ENCODE measurements around the gene AVPR1B.

AVPR1B gene, protein sequence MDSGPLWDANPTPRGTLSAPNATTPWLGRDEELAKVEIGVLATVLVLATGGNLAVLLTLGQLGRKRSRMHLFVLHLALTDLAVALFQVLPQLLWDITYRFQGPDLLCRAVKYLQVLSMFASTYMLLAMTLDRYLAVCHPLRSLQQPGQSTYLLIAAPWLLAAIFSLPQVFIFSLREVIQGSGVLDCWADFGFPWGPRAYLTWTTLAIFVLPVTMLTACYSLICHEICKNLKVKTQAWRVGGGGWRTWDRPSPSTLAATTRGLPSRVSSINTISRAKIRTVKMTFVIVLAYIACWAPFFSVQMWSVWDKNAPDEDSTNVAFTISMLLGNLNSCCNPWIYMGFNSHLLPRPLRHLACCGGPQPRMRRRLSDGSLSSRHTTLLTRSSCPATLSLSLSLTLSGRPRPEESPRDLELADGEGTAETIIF

DNA sequence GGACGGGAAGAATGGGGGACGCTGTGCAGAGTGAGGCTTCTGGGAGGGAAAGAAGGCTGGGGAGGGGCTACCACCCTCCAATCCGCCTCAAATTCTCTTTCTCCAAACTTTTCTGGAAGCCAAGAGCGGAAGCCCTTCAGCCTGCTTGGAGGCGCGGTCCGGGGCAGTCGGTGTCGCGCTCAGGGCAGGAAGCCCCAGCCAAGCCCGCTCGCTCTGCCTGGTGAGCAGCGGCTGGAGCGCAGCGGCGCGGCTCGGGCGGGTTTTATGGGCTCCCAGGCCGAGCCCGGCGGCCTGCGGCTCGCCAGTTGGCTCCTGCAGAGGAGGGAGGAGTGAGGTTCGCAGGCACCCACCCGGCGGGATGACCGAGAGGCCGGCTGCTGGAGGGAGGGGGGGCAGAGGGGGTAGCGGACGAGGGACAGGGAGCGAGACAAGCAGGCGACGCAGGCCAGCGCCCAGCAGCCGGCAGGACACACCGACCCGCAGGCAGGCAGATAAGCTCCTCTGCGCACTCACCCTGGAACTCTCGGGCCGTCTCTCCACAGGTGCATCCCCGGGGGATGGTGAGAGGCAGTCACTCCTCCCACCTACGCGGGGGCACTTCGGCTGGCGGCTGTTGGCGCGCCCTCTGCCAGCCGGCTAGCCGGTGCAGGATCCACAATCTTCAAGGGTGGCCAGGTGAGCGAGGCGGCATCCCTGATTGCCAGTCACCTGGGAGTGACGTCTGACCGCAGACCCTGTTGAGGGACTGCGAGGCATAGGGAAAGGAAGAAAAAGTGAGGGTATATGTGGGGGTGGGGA is at the start of gene AVPR1B:
Gene AVPR1B (minus strand): TSS at position 238 of the 798 bp plus-strand sequence. CDS start 498 bp downstream, outside the sequence.
- peak; percentile 51 for DNase-seq

DNA sequence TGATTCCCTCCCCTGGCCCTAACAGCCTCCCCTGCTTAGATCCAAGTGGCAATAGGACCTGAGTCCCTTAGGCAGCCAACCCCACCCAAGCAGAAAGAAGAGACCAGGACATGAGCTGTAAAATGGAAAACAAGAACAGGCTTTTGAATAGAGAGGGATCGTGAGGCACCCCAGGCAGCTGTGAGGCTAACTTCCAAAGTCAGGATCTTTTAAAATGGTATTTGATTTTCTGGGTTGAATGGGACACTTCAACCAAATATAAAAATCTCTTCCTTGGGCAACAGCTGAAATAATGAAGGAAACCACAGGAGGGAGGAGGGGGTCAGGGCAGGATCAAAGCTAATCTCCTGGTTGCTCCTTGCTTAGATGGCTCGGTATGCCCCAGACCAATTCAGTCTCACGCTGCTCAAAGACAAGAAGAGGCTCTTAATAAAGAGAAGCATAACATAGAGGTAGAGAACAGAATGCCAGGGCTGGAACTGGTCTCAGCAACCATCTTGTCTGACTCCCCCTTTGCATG is 28.6 kb upstream of the AVPR1B start:
- DNase-seq: no peak

- no peak for DNase-seq
These were observed 27.4 kb upstream of the AVPR1B start for GRCh38 chr1:206144605-206145004.

DNA sequence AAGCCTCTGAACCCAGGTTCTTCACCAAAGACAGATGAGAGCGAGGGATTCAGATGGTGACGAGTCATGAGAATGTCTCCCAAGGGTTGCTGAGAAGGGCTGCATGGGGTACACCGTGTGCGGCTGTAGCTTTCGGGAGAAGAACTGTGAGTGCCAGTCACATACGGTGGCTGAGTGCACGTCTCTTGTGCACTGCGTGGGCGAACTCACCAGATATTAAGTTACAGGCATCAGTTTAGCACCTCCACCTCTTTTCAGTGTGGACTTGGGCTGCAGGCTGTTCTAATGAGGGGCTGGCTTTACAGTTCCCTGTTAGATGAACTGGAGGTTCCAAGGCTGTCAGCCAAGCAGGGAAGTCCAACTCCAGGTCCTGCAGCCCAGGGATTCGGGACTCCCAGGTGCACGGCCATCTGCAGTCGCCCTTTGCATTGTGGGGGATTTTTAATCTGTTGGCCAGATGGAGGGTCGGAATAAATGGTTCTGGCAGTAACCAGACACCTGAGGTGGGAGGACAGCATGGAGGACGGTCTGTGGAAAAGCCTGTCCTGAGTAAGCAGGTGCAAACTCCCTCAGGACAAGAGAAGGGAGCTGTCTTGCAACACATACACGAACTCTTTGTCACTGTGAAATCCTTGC is 26.5 kb upstream of the AVPR1B start:
- no peak for DNase-seq

DNA sequence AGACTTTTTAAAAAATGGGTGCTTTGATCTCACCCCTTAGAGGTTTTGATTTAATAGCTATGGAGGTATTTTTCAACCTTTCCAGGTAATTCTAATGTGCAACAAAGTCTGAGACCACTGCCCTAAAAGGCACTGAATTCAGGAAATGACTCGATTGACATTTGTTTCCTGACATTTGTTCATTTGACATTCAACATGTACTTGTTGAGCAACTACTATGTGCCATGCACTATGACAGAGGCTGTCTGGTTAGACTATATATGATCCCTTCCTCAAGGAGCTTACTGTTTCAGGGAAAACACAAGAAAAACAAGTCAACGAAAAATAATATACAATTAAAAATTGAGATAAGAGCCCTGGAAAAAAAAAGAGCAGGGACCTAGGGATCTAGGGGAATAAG is 25.6 kb upstream of the AVPR1B start:
- no peak for DNase-seq

- no peak for DNase-seq
These were observed 24.8 kb upstream of the AVPR1B start for GRCh38 chr1:206142011-206142410.

- no peak for DNase-seq
These were observed 19.1 kb upstream of the AVPR1B start for GRCh38 chr1:206136241-206136640.

GRCh38 chr1:206135248-206135647 is 18.1 kb upstream of the AVPR1B start:
- no peak for DNase-seq

DNA sequence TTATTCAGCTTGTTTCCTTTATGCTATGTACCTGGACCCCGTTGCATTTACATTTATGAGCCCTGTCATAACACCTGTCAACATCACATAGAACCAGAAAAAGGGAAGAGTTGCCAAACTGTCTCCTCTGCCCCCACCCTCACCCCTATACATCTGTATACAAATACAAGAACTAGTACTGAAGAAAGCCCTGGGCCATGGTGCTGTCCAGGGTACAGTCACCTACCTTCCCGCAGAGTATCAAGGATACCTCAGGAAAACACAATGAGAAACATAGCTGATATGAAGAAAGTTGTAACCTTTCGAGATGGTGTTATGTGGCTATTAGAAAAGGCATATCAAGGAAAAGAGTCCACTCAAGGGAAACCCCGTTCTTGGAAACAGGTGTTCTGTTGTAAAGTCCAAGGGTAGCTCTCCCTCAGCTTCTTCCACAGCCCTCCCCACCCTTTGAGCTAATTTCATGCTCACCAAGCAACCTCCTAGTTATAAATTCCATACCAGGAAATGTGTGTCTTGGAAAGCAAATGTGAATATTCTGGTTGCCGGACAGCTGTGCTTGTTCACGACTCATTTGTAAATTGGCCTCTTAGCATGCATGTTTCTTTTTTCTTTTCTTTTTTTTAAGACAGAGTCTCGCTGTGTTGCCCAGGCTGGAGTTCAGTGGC is 16.7 kb upstream of the AVPR1B start:
- no peak for DNase-seq

DNA sequence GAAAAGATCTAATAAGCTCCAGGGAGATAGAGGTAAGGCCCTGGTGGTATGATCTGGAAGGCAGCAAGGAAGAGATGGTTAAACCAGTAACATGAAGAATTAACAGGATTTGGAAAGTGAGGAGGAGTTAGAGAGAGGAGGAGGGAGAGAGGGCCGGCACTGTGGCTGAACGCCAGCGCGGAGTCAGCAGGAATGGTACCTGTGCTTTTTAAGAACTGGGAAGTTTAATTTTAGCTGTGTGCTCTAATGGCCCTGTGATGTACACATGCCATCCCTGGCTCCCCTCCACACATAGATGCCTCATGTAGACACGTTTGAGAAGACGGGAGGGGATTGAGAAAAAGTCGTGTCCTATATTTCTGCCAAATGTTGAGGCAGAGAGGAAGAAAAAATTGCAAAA is 13.8 kb upstream of the AVPR1B start:
- DNase-seq: no peak

DNA sequence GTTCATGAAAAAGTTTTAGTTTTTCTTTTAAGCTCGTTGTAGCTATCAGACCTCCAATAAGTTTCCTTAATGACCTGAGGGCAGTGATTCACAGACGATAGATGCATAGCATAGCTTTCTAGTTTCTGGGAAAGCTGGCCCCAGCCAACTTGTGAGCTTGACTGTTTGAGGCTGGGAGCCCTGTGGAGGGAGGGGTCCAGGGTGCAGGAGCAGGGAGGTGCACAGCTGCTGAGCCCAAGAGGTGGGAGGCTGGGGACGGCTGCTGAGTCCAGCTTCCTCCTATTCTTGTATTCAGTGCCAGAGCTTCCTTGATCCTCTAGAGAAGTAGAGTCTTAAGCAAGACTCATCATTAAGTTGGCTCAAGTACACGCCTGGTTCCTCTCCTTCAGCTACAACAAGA is 11.0 kb upstream of the AVPR1B start:
- no peak for DNase-seq

- no peak for DNase-seq
These were observed 10.1 kb upstream of the AVPR1B start for GRCh38 chr1:206127336-206127735.

- no peak for DNase-seq
These were observed 8.2 kb upstream of the AVPR1B start for GRCh38 chr1:206125346-206125745.

- no peak for DNase-seq
These were observed 5.5 kb upstream of the AVPR1B start for GRCh38 chr1:206122686-206123085.

- no peak for DNase-seq
These were observed 4.1 kb upstream of the AVPR1B start for GRCh38 chr1:206121269-206121668.

DNA sequence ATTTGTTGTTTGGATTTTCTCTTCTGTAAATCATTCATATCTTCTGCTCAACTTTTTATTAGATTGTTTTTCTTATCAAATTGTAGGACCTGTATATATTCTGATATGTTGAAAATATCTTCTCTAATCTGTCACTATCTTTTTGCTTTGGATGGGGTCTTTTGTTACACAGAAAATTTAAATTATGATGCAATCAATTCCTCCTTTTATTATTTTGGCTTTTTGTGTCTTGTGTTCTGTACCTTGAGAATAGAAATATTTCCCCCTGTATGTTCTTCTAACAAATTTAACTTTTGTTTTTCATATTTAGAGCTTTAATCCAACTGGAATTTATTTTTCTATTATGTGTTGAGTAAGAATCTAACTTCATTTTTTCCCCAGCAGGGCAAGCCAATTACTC is 3.2 kb upstream of the AVPR1B start:
- no peak for DNase-seq

DNA sequence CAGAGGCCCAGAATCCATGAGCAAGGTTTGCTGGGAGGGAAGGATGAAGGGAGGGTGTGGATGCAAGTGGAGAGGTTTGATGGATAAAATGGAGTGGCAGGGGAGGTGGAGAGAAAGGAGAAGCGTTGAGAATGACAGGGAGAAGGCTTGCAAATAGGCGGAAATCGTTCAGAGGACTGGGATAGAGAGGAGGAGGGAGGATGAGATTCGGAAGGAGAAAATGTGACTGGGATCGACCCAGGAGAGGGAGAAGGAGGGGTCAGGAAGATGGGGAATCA is 376 bp downstream of the AVPR1B start:
- DNase-seq: no peak

GRCh38 chr1:206116191-206116872 is 856 bp downstream of the AVPR1B start:
- no peak for DNase-seq

- no peak for DNase-seq
These were observed 1.4 kb downstream of the AVPR1B start for GRCh38 chr1:206115791-206116190.

GRCh38 chr1:206114692-206115640 is 2.2 kb downstream of the AVPR1B start:
- no peak for DNase-seq

- DNase-seq: no peak
These were observed 4.4 kb downstream of the AVPR1B start for GRCh38 chr1:206112600-206113301.

Data from stimulated activated CD4-positive, alpha-beta T cell treated with anti-CD3 and anti-CD28 coated beads, Interleukin-15, amount 100 ng/mL, for 24 hours (primary cell).